ENCODE data around the gene PARD6B.

The PARD6B gene

GRCh38 chr20:50747275-50747674, 15.9 kb downstream of the PARD6B start:
- no peak overlapping the region for H3K9ac ChIP-seq (ENCODE audit: low read length)
- no peak overlapping the region for H2AFZ ChIP-seq (ENCODE audit: low read depth, low read length, severe bottlenecking)
- no peaks in the 10 kb centered on the region; the same call in 1 of the 2 replicates for H3K36me3 ChIP-seq (ENCODE audit: low read length)
- no peaks in the 10 kb centered on the region for H3K27me3 ChIP-seq (ENCODE audit: low read length)
- TF ChIP-seq EZH2phosphoT487 (conservative IDR thresholded peaks at IDR 0.05; ENCODE audit: low read length) (no peak), CTCF (IDR thresholded peaks at IDR 0.05; ENCODE audit: insufficient read depth, low read length, poor library complexity, severe bottlenecking) (no peak)
- no peak overlapping the region for H3K4me2 ChIP-seq (ENCODE audit: low read depth, low read length, poor library complexity, severe bottlenecking)
- H3K4me3 ChIP-seq (ENCODE audit: insufficient read depth, low read length, poor library complexity, severe bottlenecking): no peak overlapping the region
- H3K79me2 ChIP-seq (ENCODE audit: insufficient read depth, low read length): no peaks in the 10 kb centered on the region
- H3K27ac ChIP-seq (ENCODE audit: low read depth, low read length): no peak overlapping the region
- H3K9me2 ChIP-seq (replicated peaks; ENCODE audit: insufficient read depth, low read length): no peaks in the 10 kb centered on the region
- no peaks in the 10 kb centered on the region for H4K20me1 ChIP-seq (ENCODE audit: low read depth, low read length)
- H3K9me3 ChIP-seq (ENCODE audit: insufficient read depth, low read length): no peaks in the 10 kb centered on the region
- no peaks in the 10 kb centered on the region for H3F3A ChIP-seq (ENCODE audit: insufficient read depth)

- peaks cover 8% of the 10 kb centered on the region; the same call in 1 of the 2 replicates for H3K36me3 ChIP-seq (ENCODE audit: low read length)
- H2AFZ ChIP-seq (ENCODE audit: low read depth, low read length, severe bottlenecking): no peak overlapping the region
- H3K27me3 ChIP-seq (ENCODE audit: low read length): no peaks in the 10 kb centered on the region
- H3K9ac ChIP-seq (ENCODE audit: low read length): no peak overlapping the region
- H3K9me3 ChIP-seq (ENCODE audit: insufficient read depth, low read length): no peaks in the 10 kb centered on the region
- TF ChIP-seq CTCF (IDR thresholded peaks at IDR 0.05; ENCODE audit: insufficient read depth, low read length, poor library complexity, severe bottlenecking) (no peak), EZH2phosphoT487 (conservative IDR thresholded peaks at IDR 0.05; ENCODE audit: low read length) (no peak)
- no peak overlapping the region for H3K4me2 ChIP-seq (ENCODE audit: low read depth, low read length, poor library complexity, severe bottlenecking)
- H3K4me3 ChIP-seq (ENCODE audit: insufficient read depth, low read length, poor library complexity, severe bottlenecking): no peak overlapping the region
- H3K27ac ChIP-seq (ENCODE audit: low read depth, low read length): no peak overlapping the region
- no peaks in the 10 kb centered on the region for H3K79me2 ChIP-seq (ENCODE audit: insufficient read depth, low read length)
- H4K20me1 ChIP-seq (ENCODE audit: low read depth, low read length): no peaks in the 10 kb centered on the region
- peaks cover 6% of the 10 kb centered on the region for H3F3A ChIP-seq (ENCODE audit: insufficient read depth)
- H3K9me2 ChIP-seq (replicated peaks; ENCODE audit: insufficient read depth, low read length): no peaks in the 10 kb centered on the region
Measured at GRCh38 chr20:50750145-50750671, 18.8 kb downstream of the PARD6B start.

- Histone ChIP-seq H2AFZ (ENCODE audit: low read depth, low read length, severe bottlenecking) (no peak overlapping the region), H3K9me2 (replicated peaks; ENCODE audit: insufficient read depth, low read length) (no peaks in the 10 kb centered on the region), H4K20me1 (ENCODE audit: low read depth, low read length) (no peaks in the 10 kb centered on the region), H3K27ac (ENCODE audit: low read depth, low read length) (no peak overlapping the region), H3F3A (ENCODE audit: insufficient read depth) (peaks cover 6% of the 10 kb centered on the region), H3K4me3 (ENCODE audit: insufficient read depth, low read length, poor library complexity, severe bottlenecking) (no peak overlapping the region), H3K79me2 (ENCODE audit: insufficient read depth, low read length) (no peaks in the 10 kb centered on the region), H3K36me3 (ENCODE audit: low read length) (peaks cover 8% of the 10 kb centered on the region; the same call in 1 of the 2 replicates), H3K27me3 (ENCODE audit: low read length) (no peaks in the 10 kb centered on the region), H3K9ac (ENCODE audit: low read length) (no peak overlapping the region), H3K4me2 (ENCODE audit: low read depth, low read length, poor library complexity, severe bottlenecking) (no peak overlapping the region), H3K9me3 (ENCODE audit: insufficient read depth, low read length) (no peaks in the 10 kb centered on the region)
- no peak for TF ChIP-seq CTCF (IDR thresholded peaks at IDR 0.05; ENCODE audit: insufficient read depth, low read length, poor library complexity, severe bottlenecking)
- TF ChIP-seq EZH2phosphoT487 (conservative IDR thresholded peaks at IDR 0.05; ENCODE audit: low read length): no peak
Measured at GRCh38 chr20:50753152-50753551, 21.8 kb downstream of the PARD6B start.

All from SU-DHL-6 (cell line).